Transverse colon (tissue), 4 donors: ENCODE measurements around the gene RASSF3. TPM values are rescaled to one million over a fixed set of nuclear protein-coding genes. Genes with fewer than 3 reads are reported as not detected.

ENCODE experiments used
- DNase-seq: peaks from one replicate; pipeline ENCODE4 v3.0.0-alpha.2; 2019
- H3K27ac ChIP-seq, 4 donors: fragments of 200-600 bp; sonication (generic); 2 replicates each; pipeline ENCODE4 v1.5.1; 2016 to 2018; ENCODE audit warnings: inconsistent platforms in 4 of 4
- H3K27me3 ChIP-seq: fragments of 200-600 bp; sonication (generic); 2 replicates; pipeline ENCODE4 v1.5.1; 2017; ENCODE audit warnings: inconsistent platforms
- H3K36me3 ChIP-seq, 4 donors: fragments of 200-600 bp; sonication (generic); 2 replicates each; pipeline ENCODE4 v1.5.1; 2017 to 2019; ENCODE audit warnings: inconsistent platforms in 4 of 4
- H3K4me1 ChIP-seq, 4 donors: fragments of 200-600 bp; sonication (generic); 2 replicates each; pipeline ENCODE4 v1.5.1; 2017 to 2020; ENCODE audit warnings: inconsistent platforms in 4 of 4
- H3K4me3 ChIP-seq, 4 donors: fragments of 200-600 bp; sonication (generic); 1 replicate in 1 of 4; 2 replicates in 3 of 4; pipeline versions ENCODE4 v1.5.1 to v1.6.1; 2017 to 2019; ENCODE audit warnings: inconsistent platforms in 4 of 4
- H3K9me3 ChIP-seq, 2 donors: fragments of 200-600 bp; sonication (generic); 2 replicates each; pipeline ENCODE4 v1.5.1; 2017 to 2019; ENCODE audit warnings: inconsistent platforms in 2 of 2
- CTCF ChIP-seq, 5 experiments: fragments of 200-600 bp in 3 of 5; fragments of 450-650 bp in 2 of 5; sonication (generic) in 3 of 5; IDR thresholded peaks; 1 replicate in 2 of 5; 2 replicates in 3 of 5; pipeline ENCODE4 v1.5.1; 2016 to 2017; ENCODE audit warnings: antibody characterized with exemption in 5 of 5, inconsistent platforms in 3 of 5, mild to moderate bottlenecking in 2 of 5, moderate library complexity in 1 of 5
- EP300 ChIP-seq: sonication (generic); formaldehyde crosslinking; IDR thresholded peaks from one replicate; pipeline ENCODE4 v1.6.1; 2017; ENCODE audit warnings: antibody characterized with exemption, low read depth
- POLR2A ChIP-seq: fragments of 450-650 bp; IDR thresholded peaks from one replicate; pipeline ENCODE4 v1.6.1; 2016; ENCODE audit warnings: antibody characterized with exemption, mild to moderate bottlenecking, moderate library complexity
- POLR2AphosphoS5 ChIP-seq, 3 donors: sonication (generic); formaldehyde crosslinking; IDR thresholded peaks; one replicate each; pipeline ENCODE4 v1.6.1; 2016; ENCODE audit warnings: antibody characterized with exemption in 3 of 3
- WGBS, 2 donors: methylation state at CpG; one replicate each; pipeline ENCODE4 v1.1.5; 2018; ENCODE audit warnings: low coverage in 1 of 2; 5-methylcytosine and 5-hydroxymethylcytosine counted together
- in situ Hi-C, 4 donors: fragments of 200-750 bp; cut with MboI; loops; one replicate each; pipeline versions ENCODE4 v1.15.0 to v1.15.1; 2017; ENCODE audit warnings: low sequenced_read_pairs in 3 of 4, low pct_ligation_motif_present in 1 of 4, low pct_unique_long_range_greater_than_20kb in 1 of 4
- intact Hi-C: fragments of 100-400 bp; cut with DNase I; formaldehyde crosslinking; loops from one replicate; pipeline ENCODE4 v1.15.1; 2023; ENCODE audit warnings: low total_unique reads
- total RNA-seq, 4 donors: library from RNA; depleted of rRNA; stranded (reverse); fragments of >200 nt; gene quantifications; one replicate each; pipeline ENCODE4 v1.1.0, GENCODE V29; 2016

Gene RASSF3
- total RNA-seq, 4 donors from 2014 or later, result 41.6 to 83.2 (median 62.5) TPM

- no peaks in the 10 kb centered on the region for H3K36me3 ChIP-seq
- H3K27ac ChIP-seq, result peak overlapping the region in 1 of 4 donors; percentile 28
- peaks cover 10 to 13% of the 10 kb centered on the region in 2 donors for H3K9me3 ChIP-seq
- intact Hi-C loops (no loop called here), in situ Hi-C loops (no loop called here)
- 35% methylated on average over 2 of the region's 2 CpGs; no CpG with 5 or more reads in 1 of the 2 donors for WGBS, 2 donors
- H3K4me3 ChIP-seq, result no peak overlapping the region
- TF ChIP-seq EP300 (no peak), POLR2AphosphoS5 (IDR thresholded peaks at IDR 0.05) (no peak), CTCF (IDR thresholded peaks at IDR 0.05) (no peak), POLR2A (no peak)
- no peaks in the 10 kb centered on the region for H3K27me3 ChIP-seq
- H3K4me1 ChIP-seq, result peaks cover 12 to 35% (median 16%) of the 10 kb centered on the region in 4 donors
- peak; percentile 16 for DNase-seq
These were observed 38.9 kb upstream of the RASSF3 start for GRCh38 chr12:64571411-64571810.

DNA sequence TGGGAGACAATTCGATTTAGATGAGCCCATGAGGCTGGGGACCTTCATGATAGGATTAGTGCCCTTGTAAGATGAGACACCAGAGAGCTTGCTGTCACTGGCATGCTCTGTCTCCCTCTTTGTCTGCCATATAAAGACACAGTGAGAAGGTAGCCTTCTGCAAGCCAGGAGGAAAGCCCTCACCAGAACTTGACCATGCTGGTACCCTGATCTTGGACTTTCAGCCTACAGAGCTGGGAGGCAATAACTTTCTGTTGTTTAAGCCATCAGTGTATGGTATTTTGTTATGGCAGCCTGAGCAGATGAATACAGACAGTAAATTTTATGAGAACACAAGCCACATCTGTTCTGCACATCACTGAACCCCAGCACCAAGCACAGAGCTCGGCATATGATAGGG lies 38.1 kb upstream of the RASSF3 start:
- no peak overlapping the region for H3K4me3 ChIP-seq
- TF ChIP-seq POLR2A (no peak), CTCF (IDR thresholded peaks at IDR 0.05) (no peak), POLR2AphosphoS5 (IDR thresholded peaks at IDR 0.05) (no peak), EP300 (no peak)
- H3K9me3 ChIP-seq, result peaks cover 10 to 13% of the 10 kb centered on the region in 2 donors
- intact Hi-C loops (no loop called here), in situ Hi-C loops (no loop called here)
- H3K27ac ChIP-seq, result no peak overlapping the region
- WGBS, 2 donors, result 83 to 86% methylated on average over 1 to 2 of the region's 2 CpGs
- DNase-seq, result no peak
- peaks cover 12 to 34% (median 16%) of the 10 kb centered on the region in 4 donors for H3K4me1 ChIP-seq
- no peaks in the 10 kb centered on the region for H3K36me3 ChIP-seq
- H3K27me3 ChIP-seq, result no peaks in the 10 kb centered on the region

DNA sequence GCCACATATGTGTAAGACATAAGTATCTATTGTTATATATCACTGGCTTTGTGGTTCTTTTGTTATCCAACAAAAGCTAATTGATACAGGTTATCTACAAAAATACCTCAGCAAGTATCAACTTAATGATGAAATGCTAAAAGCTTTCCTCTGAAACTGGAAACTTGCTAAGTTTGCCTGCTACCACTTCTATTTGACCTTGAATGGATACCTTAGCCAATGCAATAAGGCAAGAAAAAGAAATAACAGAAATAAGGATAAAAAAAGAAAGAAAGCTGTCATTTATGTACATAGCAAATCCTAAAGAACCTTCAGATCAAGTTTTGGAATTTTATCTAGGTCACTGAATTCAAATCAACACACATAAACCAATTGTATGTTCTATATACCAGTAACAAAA lies 35.5 kb upstream of the RASSF3 start:
- Histone ChIP-seq H3K27me3 (no peaks in the 10 kb centered on the region), H3K36me3 (no peaks in the 10 kb centered on the region), H3K27ac (no peak overlapping the region), H3K4me1 (peaks cover 0 to 12% (median 10%) of the 10 kb centered on the region in 4 donors), H3K9me3 (peaks cover 10 to 13% of the 10 kb centered on the region in 2 donors), H3K4me3 (no peak overlapping the region)
- TF ChIP-seq CTCF (IDR thresholded peaks at IDR 0.05) (no peak), EP300 (no peak)
- no peak for DNase-seq
- intact Hi-C loops, result no loop called here
- in situ Hi-C loops, result no loop called here

GRCh38 chr12:64577046-64577445 lies 33.2 kb upstream of the RASSF3 start:
- Histone ChIP-seq H3K27me3 (no peaks in the 10 kb centered on the region), H3K9me3 (peaks cover 10 to 13% of the 10 kb centered on the region in 2 donors), H3K36me3 (no peaks in the 10 kb centered on the region), H3K27ac (no peak overlapping the region), H3K4me1 (no peaks in the 10 kb centered on the region), H3K4me3 (no peak overlapping the region)
- TF ChIP-seq POLR2A (no peak), POLR2AphosphoS5 (IDR thresholded peaks at IDR 0.05) (no peak), CTCF (IDR thresholded peaks at IDR 0.05) (no peak), EP300 (no peak)
- WGBS, 2 donors, result 92 to 97% methylated on average over 4 of the region's 4 CpGs
- intact Hi-C loops (no loop called here), in situ Hi-C loops (no loop called here)
- no peak for DNase-seq
